ENCODE measurements around the gene ZNRF4.

Gene ZNRF4

GRCh38 chr19:5463959-5464358, 8.7 kb downstream of the ZNRF4 start:
- no peak for DNase-seq (ENCODE audit: low read depth, low spot score)
- ChIA-PET POLR2A (no interaction called here), CTCF (no interaction called here)
- H3K4me3 ChIP-seq (ENCODE audit: low read depth, low read length) = no peak overlapping the region
- no peak for TF ChIP-seq CTCF (IDR thresholded peaks at IDR 0.05; ENCODE audit: insufficient read depth, low read length, missing control alignments)

- no peak overlapping the region for H3K4me3 ChIP-seq (ENCODE audit: low read depth, low read length)
- ChIA-PET CTCF (no interaction called here), POLR2A (no interaction called here)
- no peak for TF ChIP-seq CTCF (IDR thresholded peaks at IDR 0.05; ENCODE audit: insufficient read depth, low read length, missing control alignments)
- DNase-seq (ENCODE audit: low read depth, low spot score) = no peak
Measured at GRCh38 chr19:5466072-5466471, 10.9 kb downstream of the ZNRF4 start.

DNA sequence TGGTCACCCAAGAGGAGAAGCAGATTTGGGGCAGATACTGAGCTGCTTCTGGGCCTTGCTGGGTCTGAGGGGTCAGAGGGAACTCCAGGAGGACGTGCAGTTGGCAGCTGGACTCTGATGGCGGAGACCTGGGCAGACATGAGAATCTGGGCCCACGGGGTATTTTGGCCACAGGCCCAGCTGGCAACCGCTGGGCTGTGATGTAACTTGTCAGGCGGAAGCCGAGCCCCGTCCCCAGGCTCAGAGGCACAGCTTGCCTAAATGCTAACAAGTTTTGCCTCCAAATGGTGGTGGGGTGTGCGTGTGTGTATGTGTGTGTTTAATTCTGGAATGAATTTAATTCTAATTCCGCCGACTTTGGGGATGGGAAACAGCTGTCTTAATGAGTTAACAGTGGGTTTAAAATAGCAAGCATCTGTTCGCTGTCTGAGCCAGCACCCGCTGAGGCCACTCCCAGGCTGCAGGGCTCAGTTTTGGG, 11.6 kb downstream of the ZNRF4 start:
- ChIA-PET POLR2A (no interaction called here), CTCF (no interaction called here)
- no peak overlapping the region for H3K4me3 ChIP-seq (ENCODE audit: low read depth, low read length)
- TF ChIP-seq CTCF (IDR thresholded peaks at IDR 0.05; ENCODE audit: insufficient read depth, low read length, missing control alignments) = no peak
- DNase-seq (ENCODE audit: low read depth, low spot score) = no peak

GRCh38 chr19:5470264-5470671, 15.1 kb downstream of the ZNRF4 start:
- ChIA-PET POLR2A (no interaction called here), CTCF (no interaction called here)
- DNase-seq (ENCODE audit: low read depth, low spot score) = no peak
- H3K4me3 ChIP-seq (ENCODE audit: low read depth, low read length) = no peak overlapping the region
- TF ChIP-seq CTCF (IDR thresholded peaks at IDR 0.05; ENCODE audit: insufficient read depth, low read length, missing control alignments) = no peak

- no peak for DNase-seq (ENCODE audit: low read depth, low spot score)
- ChIA-PET CTCF (interaction anchor here (1.2 to 1.3 kb wide), 2 partner anchors 8 to 10 kb away, joined by 3 read pairs; no protein-coding TSS in a partner anchor), POLR2A (no interaction called here)
- no peak overlapping the region for H3K4me3 ChIP-seq (ENCODE audit: low read depth, low read length)
- no peak for TF ChIP-seq CTCF (IDR thresholded peaks at IDR 0.05; ENCODE audit: insufficient read depth, low read length, missing control alignments)
Measured at GRCh38 chr19:5472286-5472685, 17.1 kb downstream of the ZNRF4 start.

GRCh38 chr19:5473646-5474045, 18.4 kb downstream of the ZNRF4 start:
- H3K4me3 ChIP-seq (ENCODE audit: low read depth, low read length) = no peak overlapping the region
- CTCF ChIA-PET = no interaction called here
- no peak for TF ChIP-seq CTCF (IDR thresholded peaks at IDR 0.05; ENCODE audit: insufficient read depth, low read length, missing control alignments)
- DNase-seq (ENCODE audit: low read depth, low spot score) = no peak
- POLR2A ChIA-PET = interaction anchor here (0.7 kb wide), 1 partner anchor 90 kb away, joined by 3 read pairs; no protein-coding TSS in a partner anchor

Data from AG04449 (cell line).